Liver (tissue), 9 donors: ENCODE measurements around the gene OTUD6A. TPM values are rescaled to one million over a fixed set of nuclear protein-coding genes. Genes with fewer than 3 reads are reported as not detected.

Experiments used
- DNase-seq: peaks from one replicate; pipeline ENCODE4 v3.0.0-alpha.2; 2017; ENCODE audit warnings: low spot score
- H3K27ac ChIP-seq, 2 donors: one replicate each; pipeline ENCODE4 v1.7.0; 2013; ENCODE audit warnings: inconsistent platforms in 2 of 2, low read length in 2 of 2, control low read depth in 1 of 2, low read depth in 1 of 2, mild to moderate bottlenecking in 1 of 2
- H3K27me3 ChIP-seq, 4 donors: one replicate each; pipeline versions ENCODE4 v1.6.1 to v1.7.0; 2013; ENCODE audit warnings: low read length in 3 of 4, inconsistent platforms in 1 of 4, mild to moderate bottlenecking in 1 of 4, moderate library complexity in 1 of 4; ENCODE audit not compliant: control insufficient read depth in 4 of 4, insufficient read depth in 4 of 4
- H3K36me3 ChIP-seq, 4 donors: one replicate each; pipeline versions ENCODE4 v1.6.1 to v1.7.0; 2013; ENCODE audit warnings: low read length in 3 of 4, mild to moderate bottlenecking in 3 of 4, low read depth in 1 of 4, moderate library complexity in 1 of 4; ENCODE audit not compliant: control insufficient read depth in 4 of 4, insufficient read depth in 3 of 4
- H3K4me1 ChIP-seq, 4 donors: one replicate each; pipeline versions ENCODE4 v1.6.1 to v1.7.0; 2013; ENCODE audit warnings: low read length in 3 of 4, mild to moderate bottlenecking in 3 of 4, moderate library complexity in 1 of 4; ENCODE audit not compliant: control insufficient read depth in 4 of 4, insufficient read depth in 4 of 4
- H3K4me3 ChIP-seq, 3 donors: one replicate each; pipeline versions ENCODE4 v1.6.1 to v1.7.0; 2013; ENCODE audit warnings: low read length in 3 of 3, control low read depth in 1 of 3, low read depth in 1 of 3, mild to moderate bottlenecking in 1 of 3
- H3K9ac ChIP-seq, 2 donors: one replicate each; pipeline ENCODE4 v1.7.0; 2013; ENCODE audit warnings: low read length in 2 of 2, mild to moderate bottlenecking in 2 of 2, moderate library complexity in 2 of 2, control low read depth in 1 of 2, low read depth in 1 of 2
- H3K9me3 ChIP-seq, 4 donors: one replicate each; pipeline versions ENCODE4 v1.6.1 to v1.7.0; 2013; ENCODE audit warnings: low read length in 3 of 4; ENCODE audit not compliant: control insufficient read depth in 4 of 4
- CTCF ChIP-seq: fragments of 150-350 bp; IDR thresholded peaks from 2 replicates; pipeline ENCODE4 v1.5.1; 2017; ENCODE audit warnings: improper control_type of control experiment, low read depth, low read length; ENCODE audit not compliant: missing input control
- EGR1 ChIP-seq, 2 donors: IDR thresholded peaks; 2 replicates each; pipeline ENCODE4 v1.6.1; 2016 to 2018; ENCODE audit warnings: antibody characterized with exemption in 2 of 2, low read depth in 2 of 2
- FOXA1 ChIP-seq: IDR thresholded peaks from 2 replicates; pipeline ENCODE4 v1.6.1; 2016; ENCODE audit warnings: antibody characterized with exemption
- FOXA2 ChIP-seq: IDR thresholded peaks from 2 replicates; pipeline ENCODE4 v1.6.1; 2016; ENCODE audit warnings: antibody characterized with exemption
- HNF4A ChIP-seq, 2 donors: conservative IDR thresholded peaks; 2 replicates each; pipeline ENCODE4 v1.6.1; 2016; ENCODE audit warnings: antibody characterized with exemption in 2 of 2, mild to moderate bottlenecking in 2 of 2
- HNF4G ChIP-seq: IDR thresholded peaks from 2 replicates; pipeline ENCODE4 v1.6.1; 2016; ENCODE audit warnings: antibody characterized with exemption
- JUND ChIP-seq, 2 donors: IDR thresholded peaks; 2 replicates each; pipeline ENCODE4 v1.6.1; 2016; ENCODE audit warnings: antibody characterized with exemption in 2 of 2
- MAX ChIP-seq: IDR thresholded peaks from 2 replicates; pipeline ENCODE4 v1.6.1; 2016; ENCODE audit warnings: antibody characterized with exemption
- NR2F2 ChIP-seq: IDR thresholded peaks from 2 replicates; pipeline ENCODE4 v1.6.1; 2016; ENCODE audit warnings: antibody characterized with exemption
- RAD21 ChIP-seq, 2 donors: IDR thresholded peaks; 2 replicates each; pipeline ENCODE4 v1.6.1; 2016; ENCODE audit warnings: antibody characterized with exemption in 2 of 2, mild to moderate bottlenecking in 2 of 2
- REST ChIP-seq: IDR thresholded peaks from 2 replicates; pipeline ENCODE4 v1.6.1; 2016; ENCODE audit warnings: antibody characterized with exemption, mild to moderate bottlenecking
- RXRA ChIP-seq, 2 donors: IDR thresholded peaks; 2 replicates each; pipeline ENCODE4 v1.6.1; 2017 to 2018; ENCODE audit warnings: antibody characterized with exemption in 2 of 2, mild to moderate bottlenecking in 1 of 2
- SP1 ChIP-seq: IDR thresholded peaks from 2 replicates; pipeline ENCODE4 v1.6.1; 2018; ENCODE audit warnings: antibody characterized with exemption, mild to moderate bottlenecking
- TAF1 ChIP-seq: conservative IDR thresholded peaks from 2 replicates; pipeline ENCODE4 v1.6.1; 2016; ENCODE audit warnings: antibody characterized with exemption, mild to moderate bottlenecking
- YY1 ChIP-seq: IDR thresholded peaks from 2 replicates; pipeline ENCODE4 v1.6.1; 2016; ENCODE audit warnings: antibody characterized with exemption, mild to moderate bottlenecking
- ZBTB33 ChIP-seq: IDR thresholded peaks from 2 replicates; pipeline ENCODE4 v1.6.1; 2016; ENCODE audit warnings: antibody characterized with exemption
- WGBS: extraction: QIAGEN DNeasy Blood & Tissue Kit; methylation state at CpG from one replicate; pipeline ENCODE4 v1.1.7; 2013; 5-methylcytosine and 5-hydroxymethylcytosine counted together
- polyA plus RNA-seq, 2 donors: library from polyadenylated mRNA; stranded (reverse) in 1 of 2; unstranded in 1 of 2; fragments of 200-250 nt in 1 of 2; fragments of >200 nt in 1 of 2; fragmentation: Nextera tagmentation in 1 of 2; extraction: Ambion mirVana in 1 of 2; gene quantifications; one replicate each; pipeline versions ENCODE4 v1.2.1 to v1.2.3, GENCODE V29; 2013 to 2015
- total RNA-seq, 2 donors: library from RNA; depleted of rRNA; stranded (reverse); fragments of >200 nt; gene quantifications; one replicate each; pipeline ENCODE4 v1.2.3, GENCODE V29; 2014
- donor health status: healthy.
- donor health status: healthy.
- donor health status: healthy.
- donor health status: healthy.
- donor health status: healthy.

Gene OTUD6A
- total and polyA plus RNA-seq, 4 donors = not detected

GRCh38 chrX:70013466-70014381 is 48.5 kb upstream of the OTUD6A start:
- no peak overlapping the region for H3K4me3 ChIP-seq
- no peaks in the 10 kb centered on the region for H3K36me3 ChIP-seq
- H3K9me3 ChIP-seq = no peaks in the 10 kb centered on the region
- no peaks in the 10 kb centered on the region for H3K4me1 ChIP-seq
- TF ChIP-seq HNF4A (conservative IDR thresholded peaks at IDR 0.05) (no peak), SP1 (no peak), MAX (no peak), ZBTB33 (no peak), REST (no peak), YY1 (no peak), EGR1 (IDR thresholded peaks at IDR 0.05; ENCODE audit: low read depth in 2 of 2) (no peak), RXRA (IDR thresholded peaks at IDR 0.05) (no peak), NR2F2 (no peak), HNF4G (no peak), FOXA2 (no peak), CTCF (no peak), JUND (IDR thresholded peaks at IDR 0.05) (no peak), FOXA1 (no peak), RAD21 (IDR thresholded peaks at IDR 0.05) (no peak), TAF1 (no peak)
- H3K27me3 ChIP-seq = peaks cover 0 to 2% (median 0%) of the 10 kb centered on the region in 4 donors
- no peak overlapping the region for H3K27ac ChIP-seq
- no peak for DNase-seq
- 68% methylated on average over 5 of the region's 5 CpGs for WGBS
- H3K9ac ChIP-seq = no peak overlapping the region
